ENCODE results near the gene PRDM15. TPM values are rescaled to one million over a fixed set of nuclear protein-coding genes. Genes with fewer than 3 reads are reported as not detected.

The PRDM15 gene
- polyA plus RNA-seq, 1 experiment, result 7.6 TPM

GRCh38 chr21:41819236-41819855 lies 59.8 kb downstream of the PRDM15 start:
- POLR2A ChIA-PET, result no interaction called here
- peaks cover 5% of the 10 kb centered on the region for H3K36me3 ChIP-seq (ENCODE audit: control insufficient read depth, insufficient read depth, low read length)
- no peak overlapping the region for H3K4me3 ChIP-seq (ENCODE audit: low read depth, low read length)
- no peaks in the 10 kb centered on the region for H3K27me3 ChIP-seq (ENCODE audit: control insufficient read depth, insufficient read depth, low read length)
- TF ChIP-seq CTCF (IDR thresholded peaks at IDR 0.05; ENCODE audit: insufficient read depth, low read depth, low read length), result no peak
- CTCF ChIA-PET, result interaction anchor here (1.2 to 6.4 kb wide), 2 partner anchors 209 to 296 kb away, joined by 4 to 66 read pairs; no protein-coding TSS in a partner anchor
- no peak for DNase-seq (ENCODE audit: low read depth)

- Histone ChIP-seq H3K4me3 (ENCODE audit: low read depth, low read length) (no peak overlapping the region), H3K36me3 (ENCODE audit: control insufficient read depth, insufficient read depth, low read length) (peaks cover 5% of the 10 kb centered on the region; the same call in 1 of the 2 replicates), H3K27me3 (ENCODE audit: control insufficient read depth, insufficient read depth, low read length) (no peaks in the 10 kb centered on the region)
- ChIA-PET CTCF (interaction anchor here (0.6 to 6.4 kb wide), 10 partner anchors 31 to 535 kb away, joined by 3 to 66 read pairs (median 10); no protein-coding TSS in a partner anchor), POLR2A (no interaction called here)
- DNase-seq (ENCODE audit: low read depth), result no peak
- TF ChIP-seq CTCF (IDR thresholded peaks at IDR 0.05; ENCODE audit: insufficient read depth, low read depth, low read length), result no peak
These were observed 61.0 kb downstream of the PRDM15 start for GRCh38 chr21:41817877-41818855.

- no peaks in the 10 kb centered on the region for H3K27me3 ChIP-seq (ENCODE audit: control insufficient read depth, insufficient read depth, low read length)
- peaks cover 6% of the 10 kb centered on the region; the same call in 1 of the 2 replicates for H3K36me3 ChIP-seq (ENCODE audit: control insufficient read depth, insufficient read depth, low read length)
- ChIA-PET POLR2A (no interaction called here), CTCF (interaction anchor here (0.6 to 6.4 kb wide), 40 partner anchors 8 to 650 kb away, joined by 3 to 66 read pairs (median 5); no protein-coding TSS in a partner anchor)
- TF ChIP-seq CTCF (IDR thresholded peaks at IDR 0.05; ENCODE audit: insufficient read depth, low read depth, low read length), result peak; percentile 88
- H3K4me3 ChIP-seq (ENCODE audit: low read depth, low read length), result no peak overlapping the region
- DNase-seq (ENCODE audit: low read depth), result peak; percentile 19
These were observed 61.9 kb downstream of the PRDM15 start for GRCh38 chr21:41817228-41817627.

GRCh38 chr21:41816583-41817165 lies 62.5 kb downstream of the PRDM15 start:
- Histone ChIP-seq H3K4me3 (ENCODE audit: low read depth, low read length) (no peak overlapping the region), H3K27me3 (ENCODE audit: control insufficient read depth, insufficient read depth, low read length) (no peaks in the 10 kb centered on the region), H3K36me3 (ENCODE audit: control insufficient read depth, insufficient read depth, low read length) (peaks cover 6% of the 10 kb centered on the region; the same call in 1 of the 2 replicates)
- POLR2A ChIA-PET, result no interaction called here
- TF ChIP-seq CTCF (IDR thresholded peaks at IDR 0.05; ENCODE audit: insufficient read depth, low read depth, low read length), result peak; percentile 95
- no peak for DNase-seq (ENCODE audit: low read depth)
- CTCF ChIA-PET, result interaction anchor here (0.6 to 6.4 kb wide), 46 partner anchors 8 to 649 kb away, joined by 3 to 66 read pairs (median 4); no protein-coding TSS in a partner anchor
